Ishikawa (cell line): Measurements from ENCODE around the gene HHIP.

Experiments
- RAD21 ChIP-seq: IDR thresholded peaks from 2 replicates; pipeline ENCODE4 v1.6.1; 2012; ENCODE audit warnings: low read depth
- REST ChIP-seq: IDR thresholded peaks from 2 replicates; pipeline ENCODE4 v1.6.1; 2012; ENCODE audit warnings: low read depth, mild to moderate bottlenecking

GRCh38 chr4:144688035-144688569 lies 42.1 kb downstream of the HHIP start:
- TF ChIP-seq RAD21 = no peak
- TF ChIP-seq REST = no peak
